OCI-LY7 (cell line): ENCODE data around the gene SACM1L.

Experiments used
- CTCF ChIP-seq: fragments of 200-600 bp; sonication (generic); conservative IDR thresholded peaks from 2 replicates; pipeline ENCODE4 v1.5.1; 2014; ENCODE audit warnings: mild to moderate bottlenecking, antibody characterized with exemption, low read length, moderate library complexity, mixed read lengths
- EZH2phosphoT487 ChIP-seq: fragments of 200-600 bp; sonication (generic); IDR thresholded peaks from 2 replicates; pipeline ENCODE4 v1.6.1; 2018; ENCODE audit warnings: low read depth, borderline replicate concordance, mild to moderate bottlenecking, mixed run types, antibody characterized with exemption, low read length, moderate library complexity, mixed read lengths

- no peak for TF ChIP-seq CTCF
- TF ChIP-seq EZH2phosphoT487, result no peak
These were observed 50.8 kb downstream of the SACM1L start for GRCh38 chr3:45739991-45740390.
